Measurements from ENCODE around the gene SOX5.
"Not testable (repeated sequence)": the region's sequence is repeated elsewhere in the genome, so short reads cannot be mapped to it uniquely, and the experiment has no call there.

SOX5 gene

DNA sequence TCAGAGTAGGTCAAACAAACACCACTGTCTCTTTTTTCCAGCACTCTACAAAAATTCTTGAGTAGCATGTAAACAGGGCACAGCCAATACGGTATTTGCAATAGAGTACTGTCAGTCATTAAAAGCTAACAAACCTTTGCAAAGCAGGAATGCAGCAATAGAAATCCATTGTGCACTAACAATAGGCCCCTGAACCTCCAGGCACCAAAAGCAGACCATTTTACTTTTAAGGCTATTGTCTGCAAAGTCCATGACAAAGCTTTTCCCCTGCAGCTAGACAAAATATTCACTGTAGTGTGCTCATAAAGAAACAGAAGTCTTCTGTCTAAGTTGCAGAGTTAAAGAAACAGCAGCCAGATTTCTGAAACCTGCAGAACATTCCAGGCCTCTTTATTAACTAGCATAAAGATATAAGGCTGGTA is 191.9 kb downstream of the SOX5 start:
- no peak for DNase-seq (ENCODE audit: low read depth in 2 of 2, low spot score in 1 of 2)

GRCh38 chr12:23756416-23756815 is 193.1 kb downstream of the SOX5 start:
- no peak for DNase-seq (ENCODE audit: low read depth in 2 of 2, low spot score in 1 of 2)

- no peak for DNase-seq (ENCODE audit: low read depth in 2 of 2, low spot score in 1 of 2)
Measured at GRCh38 chr12:23753628-23754365, 195.7 kb downstream of the SOX5 start.

DNA sequence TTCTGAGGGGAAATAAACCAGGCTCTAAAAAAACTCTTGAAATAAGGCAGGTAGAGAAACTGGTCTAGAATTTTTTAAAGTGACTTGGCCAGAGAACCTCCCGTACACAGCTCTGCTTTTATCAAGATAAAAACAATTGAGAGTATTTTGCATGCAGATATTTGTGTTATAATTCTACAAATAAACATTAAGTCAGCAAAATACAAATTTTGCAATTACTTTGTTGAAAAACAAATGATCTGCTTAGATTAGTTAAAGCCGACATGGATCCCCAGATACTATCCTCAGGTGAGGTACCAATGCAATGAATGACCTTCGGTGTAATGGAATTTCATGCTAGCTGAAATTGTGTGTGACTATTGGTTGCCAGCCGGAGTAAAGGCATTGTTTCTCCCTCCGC is 197.2 kb downstream of the SOX5 start:
- no peak for DNase-seq (ENCODE audit: low read depth in 2 of 2, low spot score in 1 of 2)

DNA sequence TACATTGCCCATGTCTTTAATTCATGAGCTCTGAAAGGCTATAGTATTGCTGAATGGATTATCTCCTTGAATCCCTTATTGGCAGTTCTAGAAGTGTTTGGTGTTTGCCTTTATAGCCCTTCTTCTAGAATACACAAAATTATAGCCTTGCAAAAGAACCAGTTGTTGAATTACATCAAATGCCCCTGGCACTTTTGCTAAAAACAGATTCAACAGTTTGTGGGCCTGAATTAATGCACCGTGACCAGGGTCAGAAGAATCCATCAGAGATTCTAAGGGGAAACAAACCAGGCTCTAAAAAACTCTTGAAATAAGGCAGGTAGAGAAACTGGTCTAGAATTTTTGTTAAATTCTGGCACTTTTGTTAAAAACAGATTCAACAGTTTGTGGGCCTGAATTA is 197.8 kb downstream of the SOX5 start:
- no peak for DNase-seq (ENCODE audit: low read depth in 2 of 2, low spot score in 1 of 2)

DNA sequence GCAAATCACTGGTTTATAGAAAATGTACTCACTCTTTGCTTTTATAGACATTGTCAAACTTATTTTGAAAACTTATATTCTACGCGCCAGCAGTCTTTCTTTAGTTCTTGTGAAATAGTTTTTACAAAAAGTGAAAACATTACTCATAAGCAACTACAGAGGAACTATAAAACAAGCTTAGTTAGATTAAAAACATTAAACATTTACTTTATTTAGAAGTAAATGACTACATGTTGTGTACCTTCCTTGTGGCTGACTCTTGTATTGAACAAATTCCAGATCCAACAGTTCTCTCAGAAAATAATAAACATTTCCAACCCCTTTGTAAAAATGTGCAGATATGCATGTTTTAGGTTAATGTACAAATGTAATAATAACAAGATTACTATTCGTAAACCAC is 198.5 kb downstream of the SOX5 start:
- no peak for DNase-seq (ENCODE audit: low read depth in 2 of 2, low spot score in 1 of 2)

DNA sequence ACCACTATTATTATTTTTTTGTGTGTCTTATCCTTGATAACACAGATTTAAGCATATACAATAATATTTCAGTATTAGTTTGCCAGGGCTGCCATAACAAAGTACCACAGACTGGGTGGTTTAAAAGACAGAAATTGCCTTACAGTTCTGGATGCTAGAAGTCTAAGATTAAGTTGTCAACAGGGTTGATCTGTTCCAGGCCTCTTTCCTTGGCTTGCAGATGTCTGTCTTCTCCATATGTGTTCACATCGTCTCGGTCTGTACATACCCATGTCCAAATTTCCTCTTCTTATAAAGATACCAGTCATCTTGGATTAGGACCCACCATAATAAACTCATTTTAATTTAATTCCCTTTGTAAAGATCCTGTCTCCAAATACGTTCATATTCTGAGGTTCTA is 204.8 kb downstream of the SOX5 start:
- no peak for DNase-seq (ENCODE audit: low read depth in 2 of 2, low spot score in 1 of 2)

GRCh38 chr12:23742574-23742973 is 206.9 kb downstream of the SOX5 start:
- DNase-seq (ENCODE audit: low read depth in 2 of 2, low spot score in 1 of 2), result no peak

DNA sequence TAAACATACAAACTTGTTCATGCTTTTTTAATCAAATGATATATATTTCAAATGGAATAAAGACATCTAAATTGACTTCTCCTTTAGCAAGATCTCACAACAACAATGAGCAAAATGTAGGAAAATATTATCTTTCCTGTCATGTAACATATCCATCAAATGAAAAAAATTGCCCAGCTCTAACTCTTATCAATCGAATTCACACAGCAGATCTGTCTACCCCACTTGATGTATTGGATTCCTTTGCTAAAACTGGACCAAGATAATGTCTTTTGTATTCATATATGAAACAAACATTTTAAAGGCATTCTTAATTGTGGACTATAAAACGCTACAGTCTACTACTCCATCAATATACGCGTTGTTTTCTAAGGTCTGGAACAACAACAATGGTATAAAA is 218.0 kb downstream of the SOX5 start:
- no peak for DNase-seq (ENCODE audit: low read depth in 2 of 2, low spot score in 1 of 2)

- DNase-seq (ENCODE audit: low read depth in 2 of 2, low spot score in 1 of 2), result no peak
Measured at GRCh38 chr12:23731035-23731434, 218.4 kb downstream of the SOX5 start.

- no peak for DNase-seq (ENCODE audit: low read depth in 2 of 2, low spot score in 1 of 2)
Measured at GRCh38 chr12:23729359-23729758, 220.1 kb downstream of the SOX5 start.

DNA sequence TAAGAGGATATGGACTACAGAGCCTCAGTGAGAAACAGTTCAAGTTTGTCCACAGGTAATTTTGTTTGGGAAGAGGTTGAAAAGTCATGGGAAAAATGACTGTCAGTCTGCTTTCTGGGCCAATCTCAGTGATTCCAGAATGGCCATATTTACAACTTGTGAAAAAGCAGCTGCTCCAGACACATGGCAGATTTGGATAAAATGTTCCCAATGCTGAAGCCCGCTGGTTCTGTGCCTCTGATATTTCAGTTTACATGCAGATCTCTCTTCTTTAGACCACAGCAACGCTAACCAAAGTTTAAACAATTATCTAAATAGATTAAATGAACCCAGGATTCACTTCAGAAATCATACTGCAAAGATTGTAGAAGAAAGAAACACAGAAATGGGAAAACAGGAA is 222.8 kb downstream of the SOX5 start:
- DNase-seq (ENCODE audit: low read depth in 2 of 2, low spot score in 1 of 2), result no peak

- DNase-seq (ENCODE audit: low read depth in 2 of 2, low spot score in 1 of 2), result no peak
Measured at GRCh38 chr12:23722655-23723054, 226.8 kb downstream of the SOX5 start.

DNA sequence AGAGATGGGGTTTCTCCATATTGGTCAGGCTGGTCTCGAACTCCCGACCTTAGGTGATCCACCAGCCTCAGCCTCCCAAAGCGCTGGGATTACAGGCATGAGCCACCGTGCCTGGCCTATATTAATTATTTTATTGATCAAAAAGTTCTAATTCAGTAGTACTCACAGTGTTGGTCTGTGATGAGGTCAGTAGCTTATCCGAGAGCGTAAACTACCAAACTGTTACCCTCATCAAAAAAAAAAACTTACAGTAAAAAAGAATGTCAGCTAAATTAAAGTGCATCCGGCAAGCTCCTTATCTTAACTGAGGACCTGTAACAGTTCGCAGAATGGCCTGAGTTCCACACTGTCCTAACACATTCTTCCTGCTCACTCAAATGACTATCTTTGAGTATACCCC is 228.2 kb downstream of the SOX5 start:
- no peak for DNase-seq (ENCODE audit: low read depth in 2 of 2, low spot score in 1 of 2)

DNA sequence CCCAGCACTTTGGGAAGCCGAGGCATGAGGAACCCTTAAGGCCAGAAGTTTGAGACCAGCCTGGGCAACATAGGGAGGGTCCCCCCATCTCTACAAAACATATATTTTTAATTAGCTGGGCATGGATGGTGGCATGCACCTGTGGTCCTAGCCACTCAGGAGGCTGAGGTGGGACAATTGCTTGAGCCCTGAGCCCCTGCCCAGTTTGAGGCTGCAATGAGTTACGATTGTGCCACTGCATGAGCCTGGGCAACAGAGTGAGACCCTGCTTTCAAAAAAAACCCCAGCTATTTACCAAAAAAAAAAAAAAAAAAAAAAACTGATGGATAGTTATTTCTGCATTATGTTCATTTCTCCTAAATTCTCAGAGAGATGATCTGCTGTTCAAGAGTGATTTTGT is 230.0 kb downstream of the SOX5 start:
- DNase-seq (ENCODE audit: low read depth in 2 of 2, low spot score in 1 of 2), result no peak

GRCh38 chr12:23710361-23710760 is 239.1 kb downstream of the SOX5 start:
- not testable (repeated sequence) for DNase-seq (ENCODE audit: low read depth in 2 of 2, low spot score in 1 of 2)

DNA sequence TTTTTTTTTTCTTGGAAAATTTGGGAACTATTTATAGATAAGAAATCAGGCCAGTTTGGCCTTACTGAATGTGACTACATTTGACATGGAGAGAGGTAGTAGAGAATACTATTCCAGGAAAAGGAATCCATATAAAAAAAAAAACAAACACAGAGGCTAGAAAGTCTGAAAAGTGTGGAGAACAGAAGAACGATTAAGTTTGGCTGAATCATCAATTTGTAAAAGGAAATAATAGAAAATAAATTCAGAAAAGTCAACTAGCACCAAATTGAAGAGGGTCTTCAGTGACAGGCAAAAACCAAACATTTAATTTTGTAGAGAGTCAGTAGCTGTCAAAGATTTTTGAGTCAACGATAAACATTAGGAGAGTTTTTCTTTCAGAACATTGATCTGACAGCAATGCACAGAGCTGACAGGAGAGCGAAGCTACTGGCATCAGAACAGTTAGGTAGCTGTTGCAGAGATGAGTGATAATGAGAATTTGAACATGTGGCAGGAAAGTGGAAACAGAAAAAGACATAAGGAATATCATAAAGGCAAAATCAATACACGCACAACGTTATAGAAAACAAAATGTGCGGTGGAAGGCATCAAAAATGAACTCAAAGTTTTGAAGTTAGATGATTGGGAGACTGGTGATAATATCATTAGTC is 241.2 kb downstream of the SOX5 start:
- no peak for DNase-seq (ENCODE audit: low read depth in 2 of 2, low spot score in 1 of 2)

DNA sequence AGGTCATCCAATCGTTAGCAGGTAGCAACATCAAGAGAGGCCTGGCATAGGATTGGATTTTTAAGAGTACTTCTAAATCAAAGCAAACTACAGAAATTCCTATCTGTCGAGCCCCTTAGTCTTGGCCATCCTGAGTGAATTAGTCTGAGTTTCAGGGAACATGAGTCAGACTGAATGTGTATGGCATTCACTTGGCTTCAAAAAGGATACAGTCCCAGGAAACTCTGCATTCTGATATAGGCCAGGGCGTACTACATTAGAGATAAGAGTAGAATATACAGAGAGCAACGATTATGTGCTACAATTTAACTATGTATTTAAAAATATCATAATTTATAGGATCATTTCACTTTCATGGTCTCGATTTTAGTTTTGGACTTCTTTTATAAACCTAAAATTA is 242.2 kb downstream of the SOX5 start:
- DNase-seq (ENCODE audit: low read depth in 2 of 2, low spot score in 1 of 2), result no peak

DNA sequence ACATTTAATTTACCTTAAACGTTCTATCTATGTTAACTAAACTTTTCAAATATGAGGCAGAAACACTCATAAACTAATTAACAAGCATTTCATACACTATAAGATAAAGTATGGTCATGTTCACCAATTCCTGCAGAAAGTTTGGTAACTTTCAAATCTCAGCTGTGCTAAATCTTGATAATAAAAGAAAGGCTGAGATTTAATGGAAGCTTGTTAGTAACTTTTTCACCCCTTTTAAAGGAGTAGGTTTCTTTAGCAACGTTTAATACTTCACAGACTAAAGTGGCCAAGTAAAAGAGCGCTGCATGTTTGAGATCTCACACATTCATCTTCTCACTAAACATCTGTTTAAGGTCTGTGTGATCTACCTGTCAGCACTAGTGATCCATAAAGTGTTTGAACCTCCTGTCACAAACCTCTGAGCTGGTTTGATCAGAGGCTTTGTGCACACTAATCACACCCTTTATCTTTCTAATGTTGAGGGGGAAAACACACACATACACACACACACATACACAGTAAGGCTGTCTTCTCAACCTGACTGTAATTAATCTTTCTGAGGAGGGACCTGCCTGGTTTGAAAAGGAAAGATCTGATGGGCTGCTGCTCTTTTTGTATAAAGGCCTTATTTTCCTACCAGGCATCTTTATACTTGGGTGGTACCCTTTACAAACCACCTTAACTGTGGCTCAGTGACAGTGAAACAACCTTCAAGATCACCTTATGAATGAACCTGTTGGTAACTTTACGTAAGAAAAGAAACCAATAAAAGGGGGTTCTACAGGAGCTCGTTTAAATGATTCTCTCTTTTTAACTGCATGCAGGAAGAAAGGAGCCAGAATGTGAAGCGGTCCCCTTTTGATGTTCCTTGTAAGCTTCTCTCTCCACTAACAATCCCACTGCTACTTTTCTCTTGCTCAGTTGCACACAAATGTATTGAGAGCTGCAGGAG is 244.2 kb downstream of the SOX5 start:
- no peak for DNase-seq (ENCODE audit: low read depth in 2 of 2, low spot score in 1 of 2)

GRCh38 chr12:23703051-23703450 is 246.4 kb downstream of the SOX5 start:
- DNase-seq (ENCODE audit: low read depth in 2 of 2, low spot score in 1 of 2), result no peak

GRCh38 chr12:23699031-23699430 is 250.4 kb downstream of the SOX5 start:
- DNase-seq (ENCODE audit: low read depth in 2 of 2, low spot score in 1 of 2), result no peak

DNA sequence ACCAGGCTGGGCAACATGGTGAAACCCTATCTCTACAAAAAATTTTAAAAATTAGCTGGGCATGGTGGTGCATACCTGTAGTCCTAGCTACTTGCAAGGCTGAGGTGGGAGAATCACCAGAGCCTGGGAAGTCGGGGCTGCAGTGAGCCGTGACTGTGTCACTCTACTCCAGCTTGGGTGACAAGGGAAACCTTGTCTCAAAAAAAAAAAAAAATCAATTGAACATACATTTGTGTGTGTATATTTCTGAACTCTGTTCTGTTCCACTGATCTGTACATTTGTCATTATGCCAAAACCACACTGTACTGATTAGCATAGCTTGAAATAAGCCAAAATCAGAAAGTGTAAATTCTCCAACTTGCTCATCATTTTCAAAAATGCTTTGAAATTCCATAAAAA is 254.6 kb downstream of the SOX5 start:
- no peak for DNase-seq (ENCODE audit: low read depth in 2 of 2, low spot score in 1 of 2)

Measured in stimulated activated CD8-positive, alpha-beta memory T cell treated with anti-CD3 and anti-CD28 coated beads, Interleukin-4, amount 100 ng/mL, for 4 hours (primary cell).